Activated gamma-delta T cell treated with anti-CD3 and anti-CD28 coated beads, Interleukin-2, amount 50 U/mL, for 16 hours (primary cell): ENCODE results near the gene YIPF2.

Experiments
- DNase-seq: peaks from one replicate; pipeline ENCODE4 v3.0.0-alpha.2; 2020; ENCODE audit warnings: low read depth

YIPF2 gene

DNA sequence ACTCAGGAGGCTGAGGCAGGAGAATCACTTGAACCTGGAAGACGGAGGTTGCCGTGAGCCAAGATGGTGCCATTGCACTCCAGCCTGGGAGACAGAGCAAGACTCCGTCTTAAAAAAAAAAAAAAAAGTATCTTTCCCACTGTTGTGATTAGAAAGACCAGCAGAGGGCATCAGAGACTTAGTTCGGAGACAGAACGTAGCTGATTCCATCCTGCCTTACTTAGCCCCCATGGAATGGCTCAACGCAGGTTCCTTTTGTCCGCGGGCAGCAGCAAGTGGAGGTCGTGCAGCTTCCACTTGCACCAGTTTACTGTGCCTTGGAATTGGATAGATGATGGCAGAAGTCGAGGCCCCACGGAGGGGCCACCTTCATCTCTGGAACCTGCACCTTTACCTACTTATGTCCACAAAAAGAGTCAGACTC lies 8.2 kb upstream of the YIPF2 start:
- no peak for DNase-seq

- DNase-seq, result no peak
These were observed 7.1 kb upstream of the YIPF2 start for GRCh38 chr19:10935371-10936059.

DNA sequence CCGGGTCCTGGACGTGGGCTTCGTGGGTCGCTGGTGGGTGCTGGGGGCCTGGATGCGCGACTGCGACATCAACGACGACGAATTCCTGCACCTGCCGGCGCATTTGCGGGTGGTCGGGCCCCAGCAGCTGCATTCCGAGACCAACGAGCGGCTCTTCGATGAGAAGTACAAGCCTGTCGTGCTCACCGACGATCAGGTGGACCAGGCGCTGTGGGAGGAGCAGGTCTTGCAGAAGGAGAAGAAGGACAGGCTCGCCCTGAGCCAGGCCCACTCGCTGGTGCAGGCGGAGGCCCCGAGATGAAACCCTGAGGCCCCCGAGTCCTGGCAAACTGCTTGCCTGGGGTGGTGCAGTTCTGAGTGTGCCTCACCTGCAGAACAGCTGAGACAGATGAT lies 959 bp upstream of the YIPF2 start:
- no peak for DNase-seq

GRCh38 chr19:10927730-10928562 lies 493 bp downstream of the YIPF2 start:
- DNase-seq, result no peak

DNA sequence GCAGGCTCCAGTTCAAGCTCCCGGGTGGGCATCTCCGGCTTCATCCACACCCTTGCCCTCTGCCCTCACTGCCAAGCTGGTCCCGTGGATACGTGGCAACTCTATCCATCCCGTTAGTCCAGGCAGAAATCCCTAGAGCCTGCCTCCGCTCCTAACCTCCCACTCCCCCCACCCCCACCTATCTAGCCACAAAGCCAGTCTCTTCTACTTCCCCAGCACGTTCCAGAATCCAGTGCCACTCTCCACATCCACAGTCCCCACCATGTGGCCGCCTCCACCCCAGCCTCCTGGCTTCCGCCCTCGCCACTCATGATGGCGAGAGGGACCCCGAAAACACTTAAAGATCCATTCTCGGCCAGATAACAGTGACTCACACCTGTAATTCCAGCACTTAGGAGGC lies 3.8 kb downstream of the YIPF2 start:
- DNase-seq, result no peak

- DNase-seq, result no peak
These were observed 5.0 kb downstream of the YIPF2 start for GRCh38 chr19:10923260-10924112.

GRCh38 chr19:10922638-10923014 lies 5.8 kb downstream of the YIPF2 start:
- no peak for DNase-seq

DNA sequence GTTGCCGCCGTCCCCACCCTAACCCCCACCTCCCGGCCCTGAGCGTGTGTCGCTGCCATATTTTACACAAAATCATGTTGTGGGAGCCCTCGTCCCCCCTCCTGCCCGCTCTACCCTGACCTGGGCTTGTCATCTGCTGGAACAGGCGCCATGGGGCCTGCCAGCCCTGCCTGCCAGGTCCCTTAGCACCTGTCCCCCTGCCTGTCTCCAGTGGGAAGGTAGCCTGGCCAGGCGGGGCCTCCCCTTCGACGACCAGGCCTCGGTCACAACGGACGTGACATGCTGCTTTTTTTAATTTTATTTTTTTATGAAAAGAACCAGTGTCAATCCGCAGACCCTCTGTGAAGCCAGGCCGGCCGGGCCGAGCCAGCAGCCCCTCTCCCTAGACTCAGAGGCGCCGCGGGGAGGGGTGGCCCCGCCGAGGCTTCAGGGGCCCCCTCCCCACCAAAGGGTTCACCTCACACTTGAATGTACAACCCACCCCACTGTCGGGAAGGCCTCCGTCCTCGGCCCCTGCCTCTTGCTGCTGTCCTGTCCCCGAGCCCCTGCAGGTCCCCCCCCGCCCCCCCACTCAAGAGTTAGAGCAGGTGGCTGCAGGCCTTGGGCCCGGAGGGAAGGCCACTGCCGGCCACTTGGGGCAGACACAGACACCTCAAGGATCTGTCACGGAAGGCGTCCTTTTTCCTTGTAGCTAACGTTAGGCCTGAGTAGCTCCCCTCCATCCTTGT lies 6.4 kb downstream of the YIPF2 start:
- no peak for DNase-seq

- no peak for DNase-seq
These were observed 7.1 kb downstream of the YIPF2 start for GRCh38 chr19:10921199-10921909.

DNA sequence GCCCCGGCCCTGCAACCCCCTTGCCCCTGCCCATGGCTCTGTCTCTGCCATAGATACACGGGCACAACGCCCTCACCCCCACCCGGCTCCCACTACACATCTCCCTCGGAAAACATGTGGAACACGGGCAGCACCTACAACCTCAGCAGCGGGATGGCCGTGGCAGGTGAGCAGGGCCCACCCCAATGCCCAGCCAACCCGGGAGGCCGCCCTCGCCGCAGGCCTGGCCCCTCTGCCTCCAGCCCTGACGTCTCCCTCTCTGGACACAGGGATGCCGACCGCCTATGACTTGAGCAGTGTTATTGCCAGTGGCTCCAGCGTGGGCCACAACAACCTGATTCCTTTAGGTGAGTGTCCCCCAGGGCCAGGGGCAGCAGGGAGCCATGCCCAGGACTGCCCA lies 7.7 kb downstream of the YIPF2 start:
- DNase-seq, result no peak

GRCh38 chr19:10920288-10920655 lies 8.2 kb downstream of the YIPF2 start:
- DNase-seq, result no peak

DNA sequence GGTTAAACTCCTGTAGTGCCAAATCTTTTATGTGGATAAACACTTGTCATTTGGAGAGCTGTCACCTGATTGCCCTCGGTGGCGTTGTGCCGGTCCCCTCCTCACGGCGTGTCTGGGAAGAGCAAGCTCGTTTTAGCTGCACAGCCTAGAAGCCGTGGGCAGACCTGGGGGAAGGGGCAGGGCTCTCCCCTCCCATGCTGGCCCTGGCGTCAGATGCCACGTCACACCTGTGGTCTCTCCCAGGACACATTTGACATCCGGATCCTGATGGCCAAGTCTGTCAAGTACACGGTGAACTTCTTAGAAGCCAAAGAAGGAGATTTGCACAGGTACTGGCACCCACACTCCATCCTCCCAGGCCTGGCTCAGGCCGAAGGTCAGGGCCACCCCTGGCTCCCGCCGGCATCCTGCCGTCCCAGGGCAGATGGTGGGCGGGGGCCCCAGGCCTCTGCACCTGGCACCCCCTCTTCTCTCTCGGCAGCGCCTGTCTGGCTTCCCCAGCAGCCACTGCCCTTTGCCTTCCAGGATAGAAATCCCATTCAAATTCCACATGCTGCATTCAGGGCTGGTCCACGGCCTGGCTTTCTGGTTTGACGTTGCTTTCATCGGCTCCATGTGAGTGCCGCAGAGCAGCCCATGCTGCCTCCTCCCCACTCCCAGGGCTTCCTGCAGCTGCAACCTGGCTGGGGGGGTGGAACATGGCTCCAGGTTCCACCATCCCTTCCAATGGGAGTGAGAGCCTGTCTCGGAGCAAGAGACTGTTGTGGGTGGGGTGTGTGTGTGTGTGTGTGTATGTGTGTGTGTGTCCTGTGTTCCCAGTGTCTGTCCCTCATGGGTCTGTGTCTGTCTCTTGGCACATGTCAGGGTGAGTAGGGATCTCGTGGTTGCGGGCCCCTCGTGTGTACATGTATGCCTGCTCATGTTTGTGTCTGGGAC lies 8.8 kb downstream of the YIPF2 start:
- no peak for DNase-seq

- no peak for DNase-seq
These were observed 10.1 kb downstream of the YIPF2 start for GRCh38 chr19:10918359-10918758.

- DNase-seq, result no peak
These were observed 11.8 kb downstream of the YIPF2 start for GRCh38 chr19:10916602-10917001.

GRCh38 chr19:10915130-10916091 lies 13.0 kb downstream of the YIPF2 start:
- no peak for DNase-seq

DNA sequence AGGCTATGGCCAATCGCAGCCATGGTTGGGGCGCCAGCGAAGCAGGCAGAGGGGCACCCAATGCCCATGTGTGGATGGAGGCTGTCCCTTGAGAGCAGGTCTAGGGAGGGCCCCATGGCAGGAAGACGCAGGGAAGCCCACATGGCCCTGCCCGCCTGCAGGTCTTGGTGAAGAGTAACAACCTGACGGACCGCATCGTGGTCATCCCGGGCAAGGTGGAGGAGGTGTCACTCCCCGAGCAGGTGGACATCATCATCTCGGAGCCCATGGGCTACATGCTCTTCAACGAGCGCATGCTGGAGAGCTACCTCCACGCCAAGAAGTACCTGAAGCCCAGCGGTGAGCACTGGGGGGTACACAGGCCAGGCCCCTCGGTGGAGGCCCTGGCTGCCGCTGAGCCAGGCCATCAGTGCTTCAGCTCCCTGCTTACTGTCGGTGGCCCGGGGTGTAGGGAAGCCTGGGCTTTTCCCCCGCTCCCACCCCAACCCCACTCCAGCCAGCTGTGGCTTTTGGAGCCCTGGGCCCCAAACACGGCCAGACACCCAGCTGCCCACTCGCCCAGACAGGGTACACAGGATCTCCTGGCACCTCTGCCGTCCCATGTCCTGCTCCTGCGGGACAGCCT lies 14.6 kb downstream of the YIPF2 start:
- no peak for DNase-seq

- DNase-seq, result no peak
These were observed 15.8 kb downstream of the YIPF2 start for GRCh38 chr19:10912619-10913018.

GRCh38 chr19:10911579-10912363 lies 16.7 kb downstream of the YIPF2 start:
- DNase-seq, result no peak
